GM19023 (cell line): Measurements from ENCODE around the gene RGS5.

Source experiments
- ATAC-seq: cut with Tn5 transposase; IDR thresholded peaks from one replicate; pipeline ENCODE4 v1.9.1; 2021; ENCODE audit warnings: mild to moderate bottlenecking, moderate library complexity; ENCODE audit not compliant: unreplicated experiment

RGS5 gene

GRCh38 chr1:163148911-163149310 lies 53.8 kb downstream of the RGS5 start:
- no peak for ATAC-seq

DNA sequence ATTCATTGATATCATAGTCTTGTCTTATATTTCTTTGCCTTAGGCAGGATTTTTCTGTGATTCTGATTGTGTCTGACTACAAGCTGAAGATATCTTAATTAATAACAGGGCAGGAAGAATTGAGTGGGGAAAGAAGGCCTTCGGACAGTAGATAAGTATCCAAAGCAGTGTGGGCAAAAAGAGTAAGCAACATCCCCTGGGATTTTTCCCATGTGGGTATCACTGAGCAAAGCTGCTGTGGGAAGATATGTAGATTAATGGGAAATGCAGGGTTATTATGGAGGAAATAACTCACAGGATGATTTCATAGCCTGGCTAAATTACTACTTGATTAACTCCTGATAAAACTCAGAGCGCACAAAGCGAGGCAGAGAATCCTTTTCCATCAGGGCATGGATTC lies 55.7 kb downstream of the RGS5 start:
- no peak for ATAC-seq

DNA sequence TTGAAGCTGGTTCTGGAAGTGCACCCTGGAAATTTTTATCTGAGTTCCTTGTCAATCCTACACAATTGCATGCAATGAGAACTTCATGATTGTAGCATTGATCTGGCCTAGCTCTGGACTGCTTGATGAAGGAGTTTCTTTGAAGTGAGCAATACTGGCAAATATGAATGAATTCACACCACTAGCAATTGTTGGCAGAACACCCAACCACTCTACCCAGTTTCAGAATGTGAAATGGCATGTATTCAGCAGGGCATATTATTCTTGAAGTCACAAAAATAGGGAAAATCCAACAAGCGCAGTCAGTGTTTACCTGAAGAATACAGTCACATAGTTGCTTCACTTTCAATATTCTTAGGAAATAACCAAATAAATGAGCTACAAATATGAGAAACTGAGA lies 57.3 kb downstream of the RGS5 start:
- ATAC-seq, result no peak

DNA sequence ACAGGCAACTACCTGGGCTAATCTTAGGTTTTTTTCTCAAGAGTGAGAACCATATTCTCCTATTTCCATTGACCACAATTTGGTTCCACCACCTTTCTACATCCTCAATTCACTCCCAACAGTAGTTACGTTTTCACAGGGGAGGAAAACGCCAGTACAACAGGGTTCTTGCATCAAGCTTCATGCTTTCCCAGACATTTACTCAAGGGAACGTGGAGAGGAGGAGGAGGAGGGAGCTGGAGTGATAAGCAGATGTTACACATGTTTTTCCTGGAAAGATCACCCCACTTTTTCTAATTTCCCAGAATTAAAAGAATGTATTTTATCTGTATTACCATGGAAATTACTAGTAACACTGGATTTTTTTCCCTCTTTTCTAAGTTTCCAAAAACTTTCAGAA lies 58.3 kb downstream of the RGS5 start:
- no peak for ATAC-seq

DNA sequence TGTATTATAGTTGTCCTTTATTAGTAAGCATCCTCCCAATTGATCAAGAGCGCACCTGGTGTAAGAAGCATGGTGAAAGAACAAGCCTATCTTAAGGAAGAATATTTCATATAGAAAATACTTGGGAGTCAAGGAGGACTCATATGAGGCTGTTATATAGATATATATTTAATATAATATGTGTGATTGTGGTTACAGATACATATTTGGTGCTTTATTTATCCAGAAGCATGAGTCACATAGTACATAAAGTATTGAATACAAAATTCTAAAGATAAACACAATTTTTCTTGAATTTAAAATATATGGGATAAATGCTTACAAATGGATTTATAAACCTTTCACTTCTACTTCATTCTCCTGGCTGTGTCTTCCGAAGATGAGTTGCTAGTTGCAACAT lies 60.6 kb downstream of the RGS5 start:
- ATAC-seq, result no peak

- no peak for ATAC-seq
These were observed 61.2 kb downstream of the RGS5 start for GRCh38 chr1:163141556-163141955.

GRCh38 chr1:163137556-163138265 lies 65.0 kb downstream of the RGS5 start:
- ATAC-seq, result no peak

DNA sequence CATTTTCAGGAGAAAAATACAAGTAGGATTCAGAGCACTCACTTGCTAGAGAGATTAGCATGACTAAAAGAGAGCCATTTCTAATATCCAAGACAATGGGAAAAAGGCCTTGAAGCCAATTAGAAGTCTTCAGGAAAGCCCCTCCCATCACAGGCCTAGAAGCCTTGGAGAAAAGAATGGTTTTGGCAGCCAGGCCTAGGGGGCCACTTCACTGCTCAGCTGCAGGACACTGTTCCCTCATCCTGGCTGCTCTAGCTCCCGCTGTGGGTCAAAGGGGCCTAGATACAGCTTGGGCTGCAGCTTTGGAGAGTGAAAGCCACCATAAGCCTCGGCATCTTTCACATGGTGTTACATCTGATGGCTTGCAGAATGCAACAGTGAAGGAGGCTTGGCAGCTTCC lies 70.7 kb downstream of the RGS5 start:
- no peak for ATAC-seq

DNA sequence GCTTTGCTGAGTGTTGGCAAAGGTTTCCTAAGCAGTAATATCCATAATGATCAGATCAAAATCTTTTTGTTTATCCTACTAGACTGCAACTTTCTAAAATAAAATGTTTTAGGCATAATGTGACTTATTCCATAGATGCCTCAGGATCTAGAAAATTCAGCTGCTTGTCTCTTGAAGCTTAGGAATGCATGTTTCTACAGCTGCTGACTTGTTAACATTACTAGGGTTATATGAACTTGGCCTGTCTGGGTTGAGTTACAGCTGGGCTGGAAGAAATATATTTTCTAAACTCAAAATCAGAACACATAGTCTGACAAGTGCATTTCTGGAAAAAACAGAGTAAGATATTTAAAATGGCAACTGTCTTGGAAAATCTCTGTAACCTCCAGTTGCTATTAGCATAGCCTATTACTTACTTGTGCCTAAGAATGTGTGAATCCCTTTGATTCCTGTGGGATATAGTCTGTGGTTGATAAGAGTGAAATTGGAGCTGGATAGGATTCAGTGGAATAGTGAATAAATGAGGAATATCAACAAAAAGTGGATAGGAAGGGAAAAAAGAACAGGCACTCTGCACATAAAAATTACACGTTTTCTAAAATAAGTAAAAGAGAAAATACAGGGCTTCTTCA lies 72.4 kb downstream of the RGS5 start:
- no peak for ATAC-seq

DNA sequence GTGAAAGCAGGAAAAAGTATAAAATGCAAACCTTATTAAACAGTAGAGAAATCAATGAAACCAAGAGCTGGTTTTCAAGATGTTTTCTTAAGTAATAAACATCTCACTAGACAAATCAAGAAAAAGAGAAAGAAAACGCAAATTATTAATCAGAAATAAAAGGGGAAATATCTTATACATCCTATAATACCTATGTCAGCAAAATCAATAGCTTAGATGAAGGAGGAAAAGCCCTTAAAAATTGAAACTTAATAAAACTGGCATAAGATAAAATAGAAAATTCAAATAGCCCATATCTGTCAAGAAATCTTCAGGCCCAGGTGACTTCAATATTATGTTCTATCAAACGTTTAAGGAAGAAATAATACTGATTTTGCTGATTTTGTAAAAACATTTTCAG lies 74.4 kb downstream of the RGS5 start:
- ATAC-seq, result no peak

DNA sequence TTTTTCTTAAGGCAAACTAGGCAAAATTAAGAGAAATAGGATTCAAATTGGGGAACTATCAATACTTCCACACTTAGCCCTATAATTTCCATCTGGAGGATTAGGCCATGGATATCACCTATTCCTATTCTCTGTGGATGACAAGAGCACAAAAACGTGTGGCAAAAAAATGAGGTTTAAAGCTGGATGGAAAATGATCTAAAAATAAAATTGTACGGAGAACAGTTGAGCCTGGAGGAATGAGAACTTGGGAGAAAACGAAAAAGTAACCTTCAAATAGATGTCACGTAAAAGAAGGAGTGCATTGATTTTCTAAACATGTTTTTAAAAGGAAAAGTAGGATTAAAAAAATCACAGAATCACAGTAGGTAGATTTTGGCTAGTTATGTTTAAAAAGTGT lies 77.9 kb downstream of the RGS5 start:
- no peak for ATAC-seq

DNA sequence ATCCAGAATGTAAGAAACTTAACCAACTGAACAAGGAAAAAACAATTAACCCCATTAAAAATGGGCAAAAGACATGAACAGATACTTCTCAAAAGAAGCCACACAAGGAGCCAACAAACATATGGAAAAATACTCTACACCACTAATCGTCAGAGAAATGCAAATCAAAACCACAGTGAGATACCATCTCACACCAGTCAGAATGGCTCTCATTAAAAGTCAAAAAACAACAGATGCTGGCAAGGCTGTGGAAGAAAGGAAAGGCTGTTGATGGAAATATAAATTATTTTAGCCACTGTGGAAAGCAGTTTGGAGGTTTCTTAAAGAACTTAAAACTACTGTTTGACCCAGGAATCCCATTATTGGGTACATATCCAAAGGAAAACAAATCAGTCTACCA lies 82.3 kb downstream of the RGS5 start:
- ATAC-seq, result no peak

- ATAC-seq, result no peak
These were observed 83.0 kb downstream of the RGS5 start for GRCh38 chr1:163119707-163120106.

- no peak for ATAC-seq
These were observed 86.8 kb downstream of the RGS5 start for GRCh38 chr1:163115887-163116286.

- no peak for ATAC-seq
These were observed 95.1 kb downstream of the RGS5 start for GRCh38 chr1:163107655-163108054.

- no peak for ATAC-seq
These were observed 96.2 kb downstream of the RGS5 start for GRCh38 chr1:163106364-163106987.

GRCh38 chr1:163104385-163105099 lies 98.2 kb downstream of the RGS5 start:
- no peak for ATAC-seq

GRCh38 chr1:163102590-163102989 lies 100.1 kb downstream of the RGS5 start:
- ATAC-seq, result no peak

- no peak for ATAC-seq
These were observed 107.5 kb downstream of the RGS5 start for GRCh38 chr1:163095213-163095612.

GRCh38 chr1:163094589-163094988 lies 108.1 kb downstream of the RGS5 start:
- ATAC-seq, result no peak

GRCh38 chr1:163094182-163094581 lies 108.5 kb downstream of the RGS5 start:
- no peak for ATAC-seq

DNA sequence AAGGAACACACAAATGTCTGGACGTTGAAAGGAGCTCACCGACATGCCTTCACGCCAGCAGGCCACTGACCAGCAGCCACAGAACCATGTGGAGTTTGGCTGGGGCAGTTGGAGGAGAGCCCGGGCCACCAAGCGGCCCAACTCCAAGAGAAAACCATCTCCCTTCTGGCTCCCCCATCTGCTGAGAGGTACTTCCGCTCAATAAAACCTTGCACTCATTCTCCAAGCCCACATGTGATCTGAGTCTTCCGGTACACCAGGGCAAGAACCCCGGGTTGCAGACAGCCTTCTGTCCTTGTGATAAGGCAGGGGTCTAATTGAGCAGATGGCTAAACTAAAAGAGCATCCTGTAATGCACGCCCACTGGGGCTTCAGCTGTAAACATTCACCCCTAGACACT lies 109.1 kb downstream of the RGS5 start:
- ATAC-seq, result no peak
